ENCODE data around the gene TRAPPC1. TPM values are rescaled to one million over a fixed set of nuclear protein-coding genes. Genes with fewer than 3 reads are reported as not detected.

Gene TRAPPC1
- total RNA-seq, 5 donors from 2014 or later (not counting 1 experiment from before 2014, with no cell fraction given): 95.4 to 138 (median 113) TPM

DNA sequence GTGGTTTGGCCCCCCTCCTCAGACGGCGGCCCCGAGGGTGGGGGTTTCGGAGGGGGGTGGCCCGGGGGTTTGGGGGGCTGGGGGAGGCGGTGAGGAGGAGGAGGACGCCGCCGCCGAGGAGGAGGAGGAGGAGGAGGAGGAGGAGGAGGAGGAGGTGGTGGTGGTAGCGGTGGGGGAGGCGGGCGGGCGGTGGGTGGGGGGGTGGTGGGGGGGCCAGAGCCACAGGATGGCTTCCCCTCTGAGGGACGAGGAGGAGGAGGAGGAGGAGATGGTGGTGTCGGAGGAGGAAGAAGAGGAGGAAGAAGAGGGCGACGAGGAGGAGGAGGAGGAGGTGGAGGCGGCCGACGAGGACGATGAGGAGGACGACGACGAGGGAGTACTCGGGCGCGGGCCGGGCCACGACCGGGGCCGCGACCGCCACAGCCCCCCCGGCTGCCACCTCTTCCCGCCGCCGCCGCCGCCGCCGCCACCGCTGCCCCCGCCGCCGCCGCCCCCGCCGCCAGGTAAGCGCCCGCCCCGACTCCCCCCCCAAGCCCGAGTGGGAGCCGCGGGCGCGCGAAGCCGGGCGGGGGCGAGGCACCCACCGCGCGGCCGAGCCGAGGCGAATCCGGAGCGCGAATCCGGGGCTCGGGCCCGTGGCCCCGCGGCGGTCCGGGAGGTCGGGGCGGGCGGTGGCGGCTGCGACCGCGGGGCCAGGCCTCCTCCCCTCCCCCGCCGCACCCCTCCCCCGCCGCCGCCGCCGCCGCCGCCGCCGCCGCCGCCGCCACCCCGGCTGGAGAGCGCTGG, 47.0 kb downstream of the TRAPPC1 start:
- no peaks in the 10 kb centered on the region for H3K9me3 Mint-ChIP-seq
- peaks cover 45 to 67% of the 10 kb centered on the region in 2 experiments for H3K4me1 ChIP-seq (ENCODE audit: control insufficient read depth in 1 of 2, extremely low read depth in 1 of 2, insufficient read depth in 2 of 2, low read length in 2 of 2)
- no peaks in the 10 kb centered on the region for H3K9me3 ChIP-seq
- peak overlapping the region in 1 of 2 donors; percentile 53 for H3K27ac Mint-ChIP-seq
- POLR2A ChIA-PET: no interaction called here
- no peaks in the 10 kb centered on the region for H3K36me3 Mint-ChIP-seq
- peak overlapping the region in 1 of 2 donors; percentile 85 for H3K4me3 ChIP-seq (ENCODE audit: control insufficient read depth in 1 of 2, extremely low read depth in 1 of 2, low read length in 1 of 2)
- peak overlapping the region in 2 of 3 donors; percentile 61 to 75 for H3K4me3 Mint-ChIP-seq
- H3K27ac ChIP-seq (ENCODE audit: low read length): peak overlapping the region; percentile 77
- H3K4me1 Mint-ChIP-seq: peaks cover 0 to 5% (median 4%) of the 10 kb centered on the region in 3 donors
- ATAC-seq (replicated peaks in 1 of 4) (peak in 2 of 4 experiments; percentile 2 to 3), DNase-seq (peak in 26 of 35 experiments; percentile 10 to 62 (median 24))
- CTCF ChIA-PET: no interaction called here
- no peaks in the 10 kb centered on the region for H3K27me3 ChIP-seq (replicated peaks in 1 of 2; ENCODE audit: control insufficient read depth in 2 of 2, extremely low read depth in 1 of 2, insufficient read depth in 2 of 2, low read length in 1 of 2)
- peaks cover 0 to 19% of the 10 kb centered on the region in 2 donors for H3K36me3 ChIP-seq (ENCODE audit: control insufficient read depth in 2 of 2, extremely low read depth in 1 of 2, insufficient read depth in 1 of 2, low read length in 1 of 2)
- no peaks in the 10 kb centered on the region for H3K27me3 Mint-ChIP-seq
- no CpG with 5 or more reads among the region's 100 CpGs for WGBS (ENCODE audit: insufficient coverage)

DNA sequence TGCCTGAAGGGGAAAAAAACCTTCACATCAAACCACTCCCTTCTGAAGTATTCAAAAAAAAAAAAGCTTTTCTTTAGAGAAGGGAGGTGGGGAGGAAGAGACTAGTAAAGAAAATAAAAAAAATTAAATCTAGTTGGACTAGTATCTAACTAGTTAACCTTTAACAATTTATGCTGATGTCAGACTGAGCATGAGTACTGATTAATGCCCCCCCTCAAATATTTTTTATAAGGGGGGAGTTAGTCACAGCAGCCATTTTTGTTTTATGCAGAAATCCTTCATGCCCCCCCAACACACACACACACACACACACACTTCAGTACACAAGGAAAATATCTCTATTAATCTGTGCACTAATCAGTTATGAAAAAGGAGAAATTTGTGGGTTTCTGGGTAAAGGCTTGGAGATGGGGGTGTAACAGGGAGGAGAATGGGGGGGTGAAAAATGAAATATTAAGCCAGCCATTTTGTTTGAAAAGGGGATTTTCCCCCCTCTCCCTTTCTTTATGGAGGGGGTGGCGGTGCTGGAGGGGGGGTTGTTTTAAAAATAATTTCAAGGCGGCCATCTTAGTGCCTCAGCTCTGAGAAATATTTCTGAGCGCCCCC, 47.9 kb downstream of the TRAPPC1 start:
- H3K4me1 Mint-ChIP-seq: peaks cover 0 to 4% (median 4%) of the 10 kb centered on the region in 3 donors
- peak overlapping the region in 1 of 2 donors; percentile 61 for H3K27ac Mint-ChIP-seq
- ChIA-PET POLR2A (interaction anchor here (0.6 kb wide), 2 partner anchors 12 to 22 kb away, joined by 7 to 9 read pairs; no protein-coding TSS in a partner anchor), CTCF (interaction anchor here (0.6 to 1.3 kb wide), 3 partner anchors 15 to 233 kb away, joined by 3 to 5 read pairs (median 3); partner anchors contain the start of gene RNF227 (in 1 of the 2))
- ATAC-seq (replicated peaks in 1 of 4) (no peak), DNase-seq (peak in 29 of 35 experiments; percentile 13 to 76 (median 39))
- no CpG with 5 or more reads among the region's 3 CpGs for WGBS (ENCODE audit: insufficient coverage)
- H3K27me3 Mint-ChIP-seq: no peaks in the 10 kb centered on the region
- no peaks in the 10 kb centered on the region for H3K27me3 ChIP-seq (replicated peaks in 1 of 2; ENCODE audit: control insufficient read depth in 2 of 2, extremely low read depth in 1 of 2, insufficient read depth in 2 of 2, low read length in 1 of 2)
- H3K36me3 ChIP-seq (ENCODE audit: control insufficient read depth in 2 of 2, extremely low read depth in 1 of 2, insufficient read depth in 1 of 2, low read length in 1 of 2): peaks cover 0 to 15% of the 10 kb centered on the region in 2 donors
- H3K36me3 Mint-ChIP-seq: no peaks in the 10 kb centered on the region
- peaks cover 47 to 58% of the 10 kb centered on the region in 2 experiments for H3K4me1 ChIP-seq (ENCODE audit: control insufficient read depth in 1 of 2, extremely low read depth in 1 of 2, insufficient read depth in 2 of 2, low read length in 2 of 2)
- peak overlapping the region in 1 of 3 donors; percentile 77 for H3K4me3 Mint-ChIP-seq
- H3K9me3 Mint-ChIP-seq: no peaks in the 10 kb centered on the region
- H3K4me3 ChIP-seq (ENCODE audit: control insufficient read depth in 1 of 2, extremely low read depth in 1 of 2, low read length in 1 of 2): peak overlapping the region in 1 of 2 donors; percentile 50
- H3K9me3 ChIP-seq: no peaks in the 10 kb centered on the region
- H3K27ac ChIP-seq (ENCODE audit: low read length): peak overlapping the region; percentile 59

DNA sequence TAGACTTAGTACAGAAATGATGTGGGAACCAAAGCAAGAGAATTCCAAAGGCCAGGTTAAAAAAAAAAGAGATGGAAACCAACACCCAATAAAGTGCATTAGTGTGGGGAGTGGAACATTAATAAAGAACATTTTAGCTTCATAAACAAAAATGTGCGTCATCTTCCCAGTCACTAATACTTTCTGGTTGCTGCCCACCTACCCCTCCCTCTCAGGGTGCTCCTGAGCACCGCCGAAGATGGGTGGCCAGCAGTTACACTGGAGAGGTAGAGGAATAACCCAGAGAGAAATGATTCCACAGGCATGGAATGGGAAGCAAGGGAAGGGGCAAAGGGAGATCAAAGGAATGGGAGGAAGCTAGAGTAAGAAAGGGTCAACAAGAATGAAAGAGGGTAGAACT, 49.1 kb downstream of the TRAPPC1 start:
- ChIA-PET CTCF (interaction anchor here in 1 of 2 donors (0.6 to 0.9 kb wide), 3 partner anchors 68 to 274 kb away, joined by 3 to 5 read pairs (median 3); no protein-coding TSS in a partner anchor), POLR2A (no interaction called here)
- no peak overlapping the region for H3K27ac Mint-ChIP-seq
- Histone ChIP-seq H3K4me3 (ENCODE audit: control insufficient read depth in 1 of 2, extremely low read depth in 1 of 2, low read length in 1 of 2) (no peak overlapping the region), H3K9me3 (no peaks in the 10 kb centered on the region), H3K4me1 (ENCODE audit: control insufficient read depth in 1 of 2, extremely low read depth in 1 of 2, insufficient read depth in 2 of 2, low read length in 2 of 2) (peaks cover 40 to 47% of the 10 kb centered on the region in 2 experiments), H3K36me3 (ENCODE audit: control insufficient read depth in 2 of 2, extremely low read depth in 1 of 2, insufficient read depth in 1 of 2, low read length in 1 of 2) (peaks cover 0 to 18% of the 10 kb centered on the region in 2 donors), H3K27ac (ENCODE audit: low read length) (peak overlapping the region; percentile 59), H3K27me3 (replicated peaks in 1 of 2; ENCODE audit: control insufficient read depth in 2 of 2, extremely low read depth in 1 of 2, insufficient read depth in 2 of 2, low read length in 1 of 2) (no peaks in the 10 kb centered on the region)
- no peaks in the 10 kb centered on the region for H3K9me3 Mint-ChIP-seq
- H3K27me3 Mint-ChIP-seq: no peaks in the 10 kb centered on the region
- peaks cover 0 to 4% (median 4%) of the 10 kb centered on the region in 3 donors for H3K4me1 Mint-ChIP-seq
- WGBS (ENCODE audit: insufficient coverage): no CpG with 5 or more reads among the region's 3 CpGs
- H3K4me3 Mint-ChIP-seq: no peak overlapping the region
- ATAC-seq (replicated peaks in 1 of 4) (no peak), DNase-seq (peak in 1 of 35 experiments; percentile 10)
- H3K36me3 Mint-ChIP-seq: no peaks in the 10 kb centered on the region

DNA sequence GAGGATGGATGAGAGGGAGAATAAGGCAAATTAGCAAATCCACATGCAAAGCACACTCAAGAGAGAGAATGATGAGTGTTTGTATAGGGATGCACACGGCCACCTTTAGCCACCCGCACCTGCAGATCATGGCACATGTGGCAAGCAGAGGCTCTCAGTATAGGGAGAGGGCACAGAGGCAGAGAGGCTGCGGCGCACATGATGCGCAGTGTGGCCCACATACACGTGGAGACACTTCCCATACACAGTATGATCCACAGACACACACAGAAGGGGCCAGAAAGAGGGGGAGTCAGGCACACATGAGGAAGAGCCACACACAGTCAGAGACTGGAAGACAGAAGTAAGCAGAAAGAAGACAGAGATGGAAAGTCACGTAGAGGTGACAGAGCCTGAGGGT, 49.7 kb downstream of the TRAPPC1 start:
- no peak overlapping the region for H3K4me3 Mint-ChIP-seq
- Histone ChIP-seq H3K27ac (ENCODE audit: low read length) (peak overlapping the region; percentile 5), H3K27me3 (replicated peaks in 1 of 2; ENCODE audit: control insufficient read depth in 2 of 2, extremely low read depth in 1 of 2, insufficient read depth in 2 of 2, low read length in 1 of 2) (no peaks in the 10 kb centered on the region), H3K4me3 (ENCODE audit: control insufficient read depth in 1 of 2, extremely low read depth in 1 of 2, low read length in 1 of 2) (no peak overlapping the region), H3K36me3 (ENCODE audit: control insufficient read depth in 2 of 2, extremely low read depth in 1 of 2, insufficient read depth in 1 of 2, low read length in 1 of 2) (peaks cover 0 to 18% of the 10 kb centered on the region in 2 donors), H3K9me3 (no peaks in the 10 kb centered on the region), H3K4me1 (ENCODE audit: control insufficient read depth in 1 of 2, extremely low read depth in 1 of 2, insufficient read depth in 2 of 2, low read length in 2 of 2) (peaks cover 40 to 44% of the 10 kb centered on the region in 2 experiments)
- peaks cover 0 to 6% (median 4%) of the 10 kb centered on the region in 3 donors for H3K4me1 Mint-ChIP-seq
- H3K9me3 Mint-ChIP-seq: no peaks in the 10 kb centered on the region
- no peak overlapping the region for H3K27ac Mint-ChIP-seq
- no peaks in the 10 kb centered on the region for H3K27me3 Mint-ChIP-seq
- ATAC-seq (replicated peaks in 1 of 4) (no peak), DNase-seq (peak in 2 of 35 experiments; percentile 7 to 12)
- ChIA-PET POLR2A (no interaction called here), CTCF (interaction anchor here in 1 of 2 donors (0.6 kb wide), 1 partner anchor 68 kb away, joined by 5 read pairs; no protein-coding TSS in a partner anchor)
- WGBS (ENCODE audit: insufficient coverage): no CpG with 5 or more reads among the region's 7 CpGs
- no peaks in the 10 kb centered on the region for H3K36me3 Mint-ChIP-seq

DNA sequence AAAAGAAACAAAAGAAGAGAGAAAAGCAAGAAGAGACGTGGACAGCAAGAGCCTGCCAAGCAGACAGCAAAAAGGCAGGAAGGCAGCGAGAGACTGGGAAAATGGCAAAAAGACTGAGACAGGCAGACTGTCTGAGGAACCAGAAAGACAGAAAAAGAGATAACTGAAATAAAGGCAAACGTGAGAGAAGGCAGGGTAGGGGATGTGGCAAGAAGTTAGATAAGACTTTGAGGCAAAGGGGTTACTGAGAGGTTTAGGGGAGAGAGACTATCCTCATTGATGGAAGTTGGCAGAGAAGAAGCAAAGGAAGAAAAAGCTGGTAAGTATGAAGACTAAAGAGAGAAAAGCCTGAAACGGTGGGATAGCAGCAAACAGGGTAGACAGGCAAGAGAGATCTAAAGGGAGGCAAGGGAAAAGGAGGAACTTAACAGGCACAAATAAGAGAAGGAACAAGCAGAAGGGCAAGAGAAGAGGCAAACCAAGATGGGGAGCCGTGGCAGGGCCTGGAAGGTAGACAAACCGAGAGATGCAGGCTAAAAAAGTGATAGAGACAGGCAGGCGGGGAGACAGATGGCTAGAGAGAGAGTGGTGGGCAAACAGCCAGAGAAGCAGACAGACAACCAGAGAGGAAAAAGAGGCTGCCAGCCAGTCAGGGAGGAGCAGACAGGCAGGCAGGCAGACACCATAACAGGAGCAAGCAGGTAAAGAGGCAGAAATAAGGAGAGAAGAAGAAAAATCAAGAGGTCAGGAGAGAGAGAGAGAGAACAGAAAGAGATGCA, 50.3 kb downstream of the TRAPPC1 start:
- 61% methylated on average over 7 of the region's 7 CpGs for WGBS (ENCODE audit: insufficient coverage)
- no peaks in the 10 kb centered on the region for H3K27me3 Mint-ChIP-seq
- peaks cover 2 to 6% (median 5%) of the 10 kb centered on the region in 3 donors for H3K4me1 Mint-ChIP-seq
- Histone ChIP-seq H3K36me3 (ENCODE audit: control insufficient read depth in 2 of 2, extremely low read depth in 1 of 2, insufficient read depth in 1 of 2, low read length in 1 of 2) (peaks cover 0 to 18% of the 10 kb centered on the region in 2 donors), H3K27me3 (replicated peaks in 1 of 2; ENCODE audit: control insufficient read depth in 2 of 2, extremely low read depth in 1 of 2, insufficient read depth in 2 of 2, low read length in 1 of 2) (no peaks in the 10 kb centered on the region), H3K4me1 (ENCODE audit: control insufficient read depth in 1 of 2, extremely low read depth in 1 of 2, insufficient read depth in 2 of 2, low read length in 2 of 2) (peaks cover 38 to 40% of the 10 kb centered on the region in 2 experiments), H3K4me3 (ENCODE audit: control insufficient read depth in 1 of 2, extremely low read depth in 1 of 2, low read length in 1 of 2) (no peak overlapping the region), H3K27ac (ENCODE audit: low read length) (peak overlapping the region; percentile 5), H3K9me3 (no peaks in the 10 kb centered on the region)
- POLR2A ChIA-PET: no interaction called here
- H3K4me3 Mint-ChIP-seq: no peak overlapping the region
- DNase-seq: peak in 1 of 35 experiments; percentile 3
- H3K27ac Mint-ChIP-seq: no peak overlapping the region
- CTCF ChIA-PET: no interaction called here
- no peaks in the 10 kb centered on the region for H3K9me3 Mint-ChIP-seq
- H3K36me3 Mint-ChIP-seq: no peaks in the 10 kb centered on the region
- no peak for ATAC-seq (replicated peaks in 1 of 4)

Data from T-cell (primary cell).